Measurements from ENCODE around the gene FCRL5. TPM values are rescaled to one million over a fixed set of nuclear protein-coding genes. Genes with fewer than 3 reads are reported as not detected.
"Not testable (repeated sequence)": the region's sequence is repeated elsewhere in the genome, so short reads cannot be mapped to it uniquely, and the experiment has no call there.

FCRL5 gene
- total RNA-seq, 1 experiment from 2014 or later = not detected

DNA sequence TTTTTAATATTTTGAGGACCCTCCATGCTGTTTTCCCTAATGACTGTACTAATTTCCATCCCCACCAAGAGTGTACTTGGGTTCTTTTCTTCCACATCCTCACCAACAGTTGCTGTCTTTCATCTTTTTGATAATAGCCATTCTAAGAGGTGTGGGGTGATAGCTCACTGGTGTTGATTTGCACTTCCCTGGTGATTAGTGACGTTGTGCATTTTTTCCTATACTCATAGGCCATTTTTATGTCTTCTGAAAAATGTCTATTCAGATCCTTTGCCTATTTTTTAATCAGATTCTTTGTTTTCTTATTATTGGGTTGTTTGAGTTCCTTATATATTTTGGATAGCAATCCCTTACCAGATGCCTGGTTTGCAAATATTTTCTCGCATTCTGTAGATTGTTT lies 64.2 kb downstream of the FCRL5 start:
- Histone ChIP-seq H3K27me3 (replicated peaks; ENCODE audit: insufficient read depth, low read depth, low read length, poor library complexity) (peaks cover 10% of the 10 kb centered on the region), H3K4me3 (ENCODE audit: low read depth, low read length, poor library complexity, severe bottlenecking) (no peak overlapping the region), H3K9me3 (ENCODE audit: low read depth, low read length, poor library complexity, severe bottlenecking) (no peaks in the 10 kb centered on the region), H3K27ac (ENCODE audit: low read depth, low read length, poor library complexity, severe bottlenecking) (no peak overlapping the region), H3K4me1 (ENCODE audit: insufficient read depth, low read length, poor library complexity, severe bottlenecking) (no peaks in the 10 kb centered on the region), H3K36me3 (ENCODE audit: insufficient read depth, low read length, poor library complexity, severe bottlenecking) (no peaks in the 10 kb centered on the region)
- TF ChIP-seq EZH2 (IDR thresholded peaks at IDR 0.05; ENCODE audit: borderline replicate concordance, low read depth, low read length, poor library complexity, severe bottlenecking) = no peak
- TF ChIP-seq, protein P1, sequence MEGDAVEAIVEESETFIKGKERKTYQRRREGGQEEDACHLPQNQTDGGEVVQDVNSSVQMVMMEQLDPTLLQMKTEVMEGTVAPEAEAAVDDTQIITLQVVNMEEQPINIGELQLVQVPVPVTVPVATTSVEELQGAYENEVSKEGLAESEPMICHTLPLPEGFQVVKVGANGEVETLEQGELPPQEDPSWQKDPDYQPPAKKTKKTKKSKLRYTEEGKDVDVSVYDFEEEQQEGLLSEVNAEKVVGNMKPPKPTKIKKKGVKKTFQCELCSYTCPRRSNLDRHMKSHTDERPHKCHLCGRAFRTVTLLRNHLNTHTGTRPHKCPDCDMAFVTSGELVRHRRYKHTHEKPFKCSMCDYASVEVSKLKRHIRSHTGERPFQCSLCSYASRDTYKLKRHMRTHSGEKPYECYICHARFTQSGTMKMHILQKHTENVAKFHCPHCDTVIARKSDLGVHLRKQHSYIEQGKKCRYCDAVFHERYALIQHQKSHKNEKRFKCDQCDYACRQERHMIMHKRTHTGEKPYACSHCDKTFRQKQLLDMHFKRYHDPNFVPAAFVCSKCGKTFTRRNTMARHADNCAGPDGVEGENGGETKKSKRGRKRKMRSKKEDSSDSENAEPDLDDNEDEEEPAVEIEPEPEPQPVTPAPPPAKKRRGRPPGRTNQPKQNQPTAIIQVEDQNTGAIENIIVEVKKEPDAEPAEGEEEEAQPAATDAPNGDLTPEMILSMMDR (conservative IDR thresholded peaks at IDR 0.05; ENCODE audit: low read depth, low read length) = no peak
- no peak for DNase-seq (ENCODE audit: low spot score)
- ChIA-PET CTCF (no interaction called here), POLR2A (ENCODE audit: low non-redundant PET) (no interaction called here)
- intact Hi-C loops (cut with micrococcal nuclease; ENCODE audit: unreplicated experiment) = loop anchor here (2.0 kb wide), 1 partner anchor 295 kb away; no protein-coding TSS in a partner anchor
- BruUV-seq (replicated peaks) = no TSS peak

DNA sequence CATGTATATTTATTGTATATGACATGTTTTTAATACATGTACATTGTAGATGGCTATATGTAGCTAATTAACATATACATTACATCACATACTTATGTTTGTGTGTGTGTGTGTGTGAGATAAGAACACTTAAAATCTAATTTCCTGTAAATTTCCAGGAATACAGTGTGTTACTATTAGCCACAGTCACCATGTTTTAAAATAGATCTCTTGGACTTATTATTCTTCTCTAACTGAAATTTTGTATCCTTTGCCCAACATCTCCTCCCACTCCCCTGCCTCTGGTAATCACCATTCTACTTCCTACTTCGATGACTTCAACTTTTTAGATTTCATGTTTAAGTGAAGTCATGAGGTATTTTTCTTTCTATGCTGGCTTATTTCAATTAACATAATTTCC lies 64.8 kb downstream of the FCRL5 start:
- H3K4me1 ChIP-seq (ENCODE audit: insufficient read depth, low read length, poor library complexity, severe bottlenecking) = no peaks in the 10 kb centered on the region
- no peak overlapping the region for H3K27ac ChIP-seq (ENCODE audit: low read depth, low read length, poor library complexity, severe bottlenecking)
- H3K36me3 ChIP-seq (ENCODE audit: insufficient read depth, low read length, poor library complexity, severe bottlenecking) = no peaks in the 10 kb centered on the region
- no peaks in the 10 kb centered on the region for H3K9me3 ChIP-seq (ENCODE audit: low read depth, low read length, poor library complexity, severe bottlenecking)
- POLR2A ChIA-PET (ENCODE audit: low non-redundant PET) = no interaction called here
- TF ChIP-seq EZH2 (IDR thresholded peaks at IDR 0.05; ENCODE audit: borderline replicate concordance, low read depth, low read length, poor library complexity, severe bottlenecking) = no peak
- TF ChIP-seq, protein P1 (conservative IDR thresholded peaks at IDR 0.05; ENCODE audit: low read depth, low read length) = no peak
- BruUV-seq (replicated peaks) = no TSS peak
- H3K27me3 ChIP-seq (replicated peaks; ENCODE audit: insufficient read depth, low read depth, low read length, poor library complexity) = peaks cover 9% of the 10 kb centered on the region
- intact Hi-C loops (cut with micrococcal nuclease; ENCODE audit: unreplicated experiment) = no loop called here
- no peak overlapping the region for H3K4me3 ChIP-seq (ENCODE audit: low read depth, low read length, poor library complexity, severe bottlenecking)
- no peak for DNase-seq (ENCODE audit: low spot score)
- CTCF ChIA-PET = no interaction called here

DNA sequence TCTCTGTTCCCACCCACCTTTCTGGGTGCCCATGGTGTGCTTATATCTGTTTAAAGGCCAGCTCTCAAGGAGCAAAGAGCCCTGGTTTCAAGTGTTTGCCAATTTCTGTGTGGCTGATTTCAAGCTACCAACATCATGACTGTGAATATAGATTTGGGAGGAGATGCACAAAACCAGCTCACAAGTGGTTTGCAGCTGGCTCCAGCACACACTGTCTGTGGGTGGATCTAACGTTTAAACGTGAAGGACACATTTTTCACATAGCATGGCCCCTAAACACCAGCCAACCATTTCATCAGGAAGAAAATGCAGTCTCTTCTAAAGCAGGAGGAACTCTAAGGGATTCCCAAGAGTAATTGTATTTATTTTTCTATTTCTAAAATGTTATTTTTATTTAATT lies 65.2 kb downstream of the FCRL5 start:
- Histone ChIP-seq H3K9me3 (ENCODE audit: low read depth, low read length, poor library complexity, severe bottlenecking) (no peaks in the 10 kb centered on the region), H3K4me1 (ENCODE audit: insufficient read depth, low read length, poor library complexity, severe bottlenecking) (no peaks in the 10 kb centered on the region), H3K36me3 (ENCODE audit: insufficient read depth, low read length, poor library complexity, severe bottlenecking) (no peaks in the 10 kb centered on the region), H3K27ac (ENCODE audit: low read depth, low read length, poor library complexity, severe bottlenecking) (no peak overlapping the region), H3K4me3 (ENCODE audit: low read depth, low read length, poor library complexity, severe bottlenecking) (no peak overlapping the region), H3K27me3 (replicated peaks; ENCODE audit: insufficient read depth, low read depth, low read length, poor library complexity) (peaks cover 5% of the 10 kb centered on the region)
- ChIA-PET POLR2A (ENCODE audit: low non-redundant PET) (no interaction called here), CTCF (no interaction called here)
- TF ChIP-seq EZH2 (IDR thresholded peaks at IDR 0.05; ENCODE audit: borderline replicate concordance, low read depth, low read length, poor library complexity, severe bottlenecking) = no peak
- TF ChIP-seq, protein P1 (conservative IDR thresholded peaks at IDR 0.05; ENCODE audit: low read depth, low read length) = no peak
- intact Hi-C loops (cut with micrococcal nuclease; ENCODE audit: unreplicated experiment) = no loop called here
- no peak for DNase-seq (ENCODE audit: low spot score)
- BruUV-seq (replicated peaks) = no TSS peak

DNA sequence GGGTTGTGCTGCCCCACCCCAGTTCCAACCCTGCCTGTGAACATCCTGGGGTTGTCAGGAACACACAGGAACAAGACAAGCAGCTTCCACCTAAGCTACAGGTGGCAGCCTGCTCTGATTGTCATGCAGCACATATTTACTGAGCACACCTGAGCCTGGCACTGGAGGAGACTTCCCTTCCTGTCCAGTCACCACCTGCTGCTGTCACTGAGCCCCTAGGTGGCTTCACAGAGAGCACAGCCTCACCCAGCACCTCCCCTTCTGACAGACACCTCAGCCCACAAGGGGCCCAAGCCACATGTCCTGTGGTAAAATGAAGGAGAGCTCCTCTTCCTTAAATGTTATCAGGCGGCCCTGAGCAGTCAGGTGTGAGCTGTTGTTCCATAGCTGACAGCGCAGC lies 65.9 kb downstream of the FCRL5 start:
- DNase-seq (ENCODE audit: low spot score); BruUV-seq (replicated peaks); POLR2A ChIA-PET (ENCODE audit: low non-redundant PET); H3K4me3 ChIP-seq (ENCODE audit: low read depth, low read length, poor library complexity, severe bottlenecking); intact Hi-C loops (cut with micrococcal nuclease; ENCODE audit: unreplicated experiment); H3K9me3 ChIP-seq (ENCODE audit: low read depth, low read length, poor library complexity, severe bottlenecking); H3K4me1 ChIP-seq (ENCODE audit: insufficient read depth, low read length, poor library complexity, severe bottlenecking); CTCF ChIA-PET; H3K27me3 ChIP-seq (replicated peaks; ENCODE audit: insufficient read depth, low read depth, low read length, poor library complexity); H3K36me3 ChIP-seq (ENCODE audit: insufficient read depth, low read length, poor library complexity, severe bottlenecking); H3K27ac ChIP-seq (ENCODE audit: low read depth, low read length, poor library complexity, severe bottlenecking): not testable (repeated sequence)
